BJ (cell line): ENCODE results near the gene LPCAT2. TPM values are rescaled to one million over a fixed set of nuclear protein-coding genes. Genes with fewer than 3 reads are reported as not detected.

Experiments
- CTCF ChIA-PET: fragments of 350-600 bp; formaldehyde crosslinking; extraction: SDS; loops from one replicate; lab custom pipeline; 2021; ENCODE audit warnings: antibody characterized with exemption, inconsistent platforms; lab: Yijun Ruan, JAX
- POLR2A ChIA-PET: fragments of 300-600 bp; sonication (Branson Sonifier 250); formaldehyde crosslinking; extraction: SDS; loops from one replicate; lab custom pipeline; 2021; ENCODE audit warnings: antibody characterized with exemption; lab: Charles Lee
- DNase-seq: peaks from one replicate; pipeline ENCODE4 v3.0.0-alpha.2; 2011; ENCODE audit warnings: low read depth
- H3K27me3 ChIP-seq: 2 replicates; pipeline ENCODE4 v1.6.0; 2011; ENCODE audit warnings: low read length; ENCODE audit not compliant: control insufficient read depth, insufficient read depth
- H3K36me3 ChIP-seq: 2 replicates; pipeline ENCODE4 v1.5.1; 2011; ENCODE audit warnings: low read length; ENCODE audit not compliant: control insufficient read depth, insufficient read depth
- H3K4me3 ChIP-seq: 2 replicates; pipeline ENCODE4 v1.5.1; 2011; ENCODE audit warnings: low read depth, mild to moderate bottlenecking, control low read depth, low read length
- CTCF ChIP-seq: IDR thresholded peaks from 2 replicates; pipeline ENCODE4 v1.5.1; 2011; ENCODE audit warnings: low read depth, mild to moderate bottlenecking, control low read depth, inconsistent platforms, low read length, moderate library complexity; ENCODE audit not compliant: insufficient read depth
- polyA plus RNA-seq: library from polyadenylated mRNA; depleted of rRNA; stranded (reverse); fragments of >200 nt; gene quantifications from 2 replicates; pipeline ENCODE4 v1.2.3, GENCODE V29; 2011

Gene LPCAT2
- polyA plus RNA-seq, 1 experiment, result 7.9 TPM

DNA sequence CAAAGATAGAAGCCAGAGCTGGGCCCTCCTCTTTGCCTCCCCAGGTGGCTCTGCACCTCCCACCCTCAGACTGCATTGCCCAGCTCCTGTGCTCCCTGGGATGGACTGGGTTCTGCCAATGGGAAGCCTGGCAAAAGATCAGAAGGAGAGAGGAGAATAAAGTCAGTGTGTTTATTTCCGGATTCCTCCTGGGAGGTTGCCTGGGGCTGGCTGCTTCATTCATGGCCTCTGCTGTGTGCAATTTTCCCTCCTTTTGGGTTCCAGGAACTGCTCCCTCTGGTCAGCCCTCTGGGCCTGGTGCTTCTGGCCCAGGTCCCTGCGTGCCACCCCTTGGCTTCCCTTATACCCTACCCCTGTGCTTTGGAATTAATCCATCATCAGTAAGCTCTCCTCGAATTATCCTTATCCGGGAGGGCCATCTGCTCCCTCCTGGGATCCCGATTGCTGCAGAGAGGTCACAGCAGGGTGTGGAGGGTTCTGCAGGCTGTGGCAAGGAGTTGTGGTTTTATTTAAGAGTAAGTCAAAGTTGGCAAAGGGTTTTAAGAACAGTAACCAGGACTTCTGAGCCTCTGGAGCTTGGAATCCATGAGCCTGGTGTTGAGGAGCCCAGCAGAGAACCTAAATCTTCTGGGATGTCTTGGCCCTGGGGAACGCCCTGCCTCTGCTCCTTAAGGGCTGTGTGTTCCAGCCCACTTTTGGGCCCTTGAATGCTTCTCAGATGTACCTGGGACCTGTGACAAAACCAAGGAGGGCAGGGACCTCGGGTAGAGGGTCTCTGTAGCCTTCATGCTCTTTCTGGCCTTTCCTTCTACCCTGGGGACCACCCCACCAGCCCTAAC, 38.1 kb upstream of the LPCAT2 start:
- Histone ChIP-seq H3K36me3 (no peaks in the 10 kb centered on the region), H3K27me3 (no peaks in the 10 kb centered on the region), H3K4me3 (no peak overlapping the region)
- DNase-seq, result no peak
- ChIA-PET POLR2A (interaction anchor here (0.6 to 1.5 kb wide), 3 partner anchors 10 to 24 kb away, joined by 3 to 5 read pairs (median 4); no protein-coding TSS in a partner anchor), CTCF (interaction anchor here (0.9 to 15.1 kb wide), 8 partner anchors 9 to 232 kb away, joined by 3 to 439 read pairs (median 6); no protein-coding TSS in a partner anchor)
- TF ChIP-seq CTCF, result no peak

GRCh38 chr16:55471448-55472097, 37.3 kb upstream of the LPCAT2 start:
- Histone ChIP-seq H3K36me3 (no peaks in the 10 kb centered on the region), H3K4me3 (no peak overlapping the region), H3K27me3 (no peaks in the 10 kb centered on the region)
- TF ChIP-seq CTCF, result no peak
- DNase-seq, result no peak
- ChIA-PET CTCF (interaction anchor here (0.9 to 15.1 kb wide), 5 partner anchors 9 to 231 kb away, joined by 3 to 439 read pairs (median 8); no protein-coding TSS in a partner anchor), POLR2A (interaction anchor here (1.2 to 1.5 kb wide), 2 partner anchors 9 to 23 kb away, joined by 4 to 5 read pairs; no protein-coding TSS in a partner anchor)

DNA sequence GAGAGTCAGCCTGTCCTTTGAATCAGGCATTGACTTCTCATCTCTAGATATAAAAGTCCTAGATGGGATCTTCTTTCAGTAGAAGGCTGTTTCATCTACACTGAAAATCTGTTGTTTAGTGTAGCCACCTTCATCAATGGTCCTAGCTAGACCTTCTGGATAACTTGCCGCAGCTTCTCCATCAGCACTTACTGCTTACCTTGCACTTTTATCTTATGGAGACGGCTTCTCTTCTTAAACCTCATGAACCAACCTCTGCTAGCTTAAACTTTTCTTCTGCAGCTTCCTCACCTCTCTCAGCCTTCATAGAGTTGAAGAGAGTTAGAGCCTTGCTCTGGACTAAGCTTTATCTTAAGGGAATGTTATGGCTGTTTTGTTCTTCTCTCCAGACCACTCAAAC, 35.3 kb upstream of the LPCAT2 start:
- no peak overlapping the region for H3K4me3 ChIP-seq
- no peaks in the 10 kb centered on the region for H3K36me3 ChIP-seq
- ChIA-PET CTCF (interaction anchor here (1.1 to 2.9 kb wide), 3 partner anchors 8 to 80 kb away, joined by 3 to 19 read pairs (median 3); no protein-coding TSS in a partner anchor), POLR2A (no interaction called here)
- no peak for DNase-seq
- TF ChIP-seq CTCF, result no peak
- H3K27me3 ChIP-seq, result no peaks in the 10 kb centered on the region

DNA sequence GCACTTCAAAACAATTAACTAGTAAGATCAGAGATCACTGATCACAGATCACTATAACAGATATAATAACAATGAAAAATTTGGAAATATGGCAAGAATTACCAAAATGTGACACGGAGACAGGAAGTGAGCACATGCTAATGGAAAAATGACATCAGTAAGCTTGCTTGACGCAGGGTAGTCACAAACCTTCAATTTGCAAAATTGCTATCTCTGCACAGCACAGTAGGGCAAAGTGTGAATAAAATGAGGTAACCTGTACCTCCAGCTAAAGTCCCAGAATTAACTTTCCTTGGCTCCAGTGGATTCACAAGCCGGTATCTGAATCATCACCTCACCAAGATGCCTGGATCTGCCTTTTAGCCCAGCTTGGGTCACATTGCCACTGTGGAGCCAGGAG, 34.1 kb upstream of the LPCAT2 start:
- no peaks in the 10 kb centered on the region for H3K36me3 ChIP-seq
- CTCF ChIA-PET, result interaction anchor here (0.8 to 2.9 kb wide), 3 partner anchors 10 to 66 kb away, joined by 3 to 19 read pairs (median 3); no protein-coding TSS in a partner anchor
- no peak for DNase-seq
- no peak overlapping the region for H3K4me3 ChIP-seq
- no peak for TF ChIP-seq CTCF
- POLR2A ChIA-PET, result no interaction called here
- no peaks in the 10 kb centered on the region for H3K27me3 ChIP-seq

DNA sequence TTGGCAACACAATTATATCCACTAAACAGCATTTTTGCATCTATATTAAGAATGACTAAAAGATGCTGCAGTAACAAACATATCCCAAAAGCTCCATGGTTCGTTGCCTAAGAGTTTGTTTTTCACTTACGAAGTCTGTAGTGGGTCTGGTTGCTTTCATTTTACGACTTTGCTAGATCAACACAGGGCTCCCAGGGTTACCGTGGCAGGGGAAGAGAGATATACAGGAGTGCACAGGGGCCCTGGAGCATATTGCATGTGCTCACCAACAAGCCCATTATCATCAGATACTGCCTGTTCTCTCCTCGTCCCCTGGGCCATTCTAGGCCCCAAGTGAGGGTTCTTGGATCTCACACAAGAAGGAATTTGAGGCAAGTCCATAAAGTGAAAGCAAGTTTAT, 33.0 kb upstream of the LPCAT2 start:
- POLR2A ChIA-PET, result no interaction called here
- H3K36me3 ChIP-seq, result no peaks in the 10 kb centered on the region
- CTCF ChIA-PET, result interaction anchor here (0.6 to 2.9 kb wide), 3 partner anchors 11 to 769 kb away, joined by 3 to 19 read pairs (median 4); no protein-coding TSS in a partner anchor
- no peak for TF ChIP-seq CTCF
- no peak for DNase-seq
- no peak overlapping the region for H3K4me3 ChIP-seq
- no peaks in the 10 kb centered on the region for H3K27me3 ChIP-seq
